Coronary artery (tissue), 2 donors: ENCODE results near the gene DUSP5.
"Not testable (repeated sequence)": the region's sequence is repeated elsewhere in the genome, so short reads cannot be mapped to it uniquely, and the experiment has no call there.

Experiments
- DNase-seq: peaks from one replicate; pipeline ENCODE4 v3.0.0-alpha.2; 2017; ENCODE audit warnings: low spot score
- H3K27ac ChIP-seq, 2 donors: fragments of 200-600 bp; sonication (generic); one replicate each; pipeline ENCODE4 v1.5.1; 2016 to 2019
- H3K4me3 ChIP-seq: fragments of 200-600 bp; sonication (generic); 2 replicates; pipeline ENCODE4 v1.5.1; 2016; ENCODE audit warnings: mild to moderate bottlenecking, moderate library complexity
- TF ChIP-seq, protein P1 (sequence below): fragments of 200-600 bp; sonication (generic); IDR thresholded peaks from one replicate; pipeline ENCODE4 v1.5.1; 2019; ENCODE audit warnings: antibody characterized with exemption

Gene DUSP5

DNA sequence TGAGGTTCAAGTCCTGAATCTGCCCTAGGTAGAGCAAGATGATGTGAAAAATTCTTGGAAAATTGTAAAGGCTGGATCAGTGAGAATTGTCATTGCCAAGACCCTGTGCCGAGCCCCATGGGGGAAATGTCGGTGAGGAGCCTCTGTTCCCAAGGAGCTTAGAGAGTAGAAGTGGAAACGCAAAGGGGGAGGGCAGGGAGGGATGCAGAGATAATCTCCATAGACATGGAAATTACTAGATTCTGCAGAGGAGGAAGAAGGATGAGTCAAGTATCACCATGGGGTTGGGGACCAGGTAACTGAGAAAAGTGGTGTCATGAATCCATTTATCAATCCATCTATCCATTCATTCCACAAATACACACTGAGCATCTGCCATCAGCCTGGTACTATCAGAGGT is 26.0 kb downstream of the DUSP5 start:
- TF ChIP-seq, protein P1, sequence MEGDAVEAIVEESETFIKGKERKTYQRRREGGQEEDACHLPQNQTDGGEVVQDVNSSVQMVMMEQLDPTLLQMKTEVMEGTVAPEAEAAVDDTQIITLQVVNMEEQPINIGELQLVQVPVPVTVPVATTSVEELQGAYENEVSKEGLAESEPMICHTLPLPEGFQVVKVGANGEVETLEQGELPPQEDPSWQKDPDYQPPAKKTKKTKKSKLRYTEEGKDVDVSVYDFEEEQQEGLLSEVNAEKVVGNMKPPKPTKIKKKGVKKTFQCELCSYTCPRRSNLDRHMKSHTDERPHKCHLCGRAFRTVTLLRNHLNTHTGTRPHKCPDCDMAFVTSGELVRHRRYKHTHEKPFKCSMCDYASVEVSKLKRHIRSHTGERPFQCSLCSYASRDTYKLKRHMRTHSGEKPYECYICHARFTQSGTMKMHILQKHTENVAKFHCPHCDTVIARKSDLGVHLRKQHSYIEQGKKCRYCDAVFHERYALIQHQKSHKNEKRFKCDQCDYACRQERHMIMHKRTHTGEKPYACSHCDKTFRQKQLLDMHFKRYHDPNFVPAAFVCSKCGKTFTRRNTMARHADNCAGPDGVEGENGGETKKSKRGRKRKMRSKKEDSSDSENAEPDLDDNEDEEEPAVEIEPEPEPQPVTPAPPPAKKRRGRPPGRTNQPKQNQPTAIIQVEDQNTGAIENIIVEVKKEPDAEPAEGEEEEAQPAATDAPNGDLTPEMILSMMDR, result no peak
- no peak overlapping the region for H3K27ac ChIP-seq
- H3K4me3 ChIP-seq, result no peak overlapping the region
- peak; percentile 12 for DNase-seq

DNA sequence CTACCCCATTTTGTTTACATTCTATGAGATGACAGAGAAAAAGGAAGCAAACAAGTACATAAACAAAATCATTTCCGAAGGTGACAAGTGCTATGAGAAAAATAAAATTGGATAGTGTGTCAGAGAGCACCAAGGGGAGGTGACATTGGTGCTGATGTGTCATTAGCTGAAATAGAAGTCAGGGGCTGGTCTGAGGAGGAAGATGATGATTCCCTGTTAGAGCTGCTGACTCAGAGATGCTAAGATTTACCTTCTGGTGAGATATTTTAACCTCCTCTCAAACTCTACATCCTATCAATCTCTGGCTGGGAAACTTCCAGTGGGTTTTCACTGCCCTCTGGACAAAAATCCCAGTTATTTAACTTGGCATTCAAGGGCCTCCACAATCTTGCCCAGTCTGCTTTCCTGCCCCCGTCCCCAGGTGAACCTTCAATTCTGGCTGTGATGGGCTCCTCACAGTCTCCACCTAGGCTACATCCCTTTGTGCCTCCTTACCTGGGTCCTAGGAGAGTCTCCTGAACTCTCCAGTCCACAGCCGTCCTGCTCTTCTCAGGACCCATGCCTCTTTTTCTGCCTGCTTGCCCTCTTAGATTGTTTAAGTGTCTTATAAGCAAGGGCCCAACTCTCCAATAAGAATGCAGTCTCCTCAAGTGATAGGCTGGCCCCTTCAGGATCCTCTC is 26.6 kb downstream of the DUSP5 start:
- TF ChIP-seq, protein P1, result no peak
- Histone ChIP-seq H3K4me3 (no peak overlapping the region), H3K27ac (no peak overlapping the region)
- peak; percentile 55 for DNase-seq

DNA sequence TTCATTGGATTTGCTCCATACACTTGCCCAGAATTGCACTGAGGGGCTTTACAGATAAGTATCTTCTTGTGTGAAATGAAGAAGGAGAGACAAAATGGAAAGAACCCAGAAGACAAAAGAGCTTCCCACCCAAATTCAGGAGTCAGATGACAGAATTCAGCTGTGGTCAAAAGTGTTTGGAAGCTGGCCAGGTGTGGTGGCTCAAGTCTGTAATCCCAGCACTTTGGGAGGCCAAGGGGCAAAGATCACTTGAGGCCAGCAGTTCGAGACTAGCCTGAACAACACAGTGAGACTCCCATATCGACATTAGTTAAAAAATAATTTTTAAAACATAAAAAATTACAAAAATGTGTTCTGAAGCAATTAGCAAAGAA is 27.1 kb downstream of the DUSP5 start:
- TF ChIP-seq, protein P1, result no peak
- no peak overlapping the region for H3K4me3 ChIP-seq
- no peak overlapping the region for H3K27ac ChIP-seq
- peak; percentile 16 for DNase-seq

DNA sequence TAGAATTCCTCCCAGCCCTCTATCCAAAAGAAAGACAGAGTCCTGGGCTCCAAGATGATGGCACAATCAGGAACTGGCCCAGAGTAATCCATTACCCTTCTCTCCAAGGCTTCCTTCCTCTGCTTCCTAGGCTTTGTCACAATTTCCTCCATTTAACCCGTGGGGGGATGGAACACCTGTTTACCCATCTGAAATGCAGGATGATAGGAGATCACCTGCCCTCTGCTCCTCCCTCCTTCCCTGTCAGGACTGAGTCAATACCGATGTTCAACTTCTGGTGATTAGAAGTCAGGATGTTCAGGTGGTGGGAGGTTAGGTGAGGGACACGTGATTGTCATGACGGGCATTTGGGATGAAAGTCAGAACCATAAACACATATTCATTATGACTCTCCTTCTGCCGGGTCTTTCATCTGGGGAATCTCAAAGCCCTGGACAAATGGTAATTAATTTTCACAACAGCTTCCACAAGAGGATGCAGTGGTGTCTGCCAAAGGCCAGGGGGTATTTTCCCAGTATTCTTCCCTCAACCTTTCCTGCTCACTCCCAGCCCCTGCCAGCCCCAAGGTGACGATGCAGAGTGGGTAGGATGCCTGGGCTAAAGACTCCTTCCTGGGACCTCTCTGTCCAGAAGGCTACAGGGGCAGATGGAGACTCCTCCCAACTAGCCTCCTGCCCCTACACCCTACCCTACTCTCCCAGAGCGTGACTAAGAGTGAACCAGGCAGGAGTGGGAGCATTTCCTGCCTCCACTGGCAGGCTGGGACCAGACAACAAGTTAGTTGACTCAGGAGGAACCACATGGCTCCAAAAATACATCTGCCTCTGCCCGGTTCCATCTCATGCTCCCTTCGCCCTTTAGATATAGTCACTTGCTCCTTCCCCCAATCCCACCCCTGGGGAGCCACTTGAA is 27.9 kb downstream of the DUSP5 start:
- H3K27ac ChIP-seq, result no peak overlapping the region
- DNase-seq, result peak; percentile 61
- TF ChIP-seq, protein P1, result no peak
- H3K4me3 ChIP-seq, result no peak overlapping the region

DNA sequence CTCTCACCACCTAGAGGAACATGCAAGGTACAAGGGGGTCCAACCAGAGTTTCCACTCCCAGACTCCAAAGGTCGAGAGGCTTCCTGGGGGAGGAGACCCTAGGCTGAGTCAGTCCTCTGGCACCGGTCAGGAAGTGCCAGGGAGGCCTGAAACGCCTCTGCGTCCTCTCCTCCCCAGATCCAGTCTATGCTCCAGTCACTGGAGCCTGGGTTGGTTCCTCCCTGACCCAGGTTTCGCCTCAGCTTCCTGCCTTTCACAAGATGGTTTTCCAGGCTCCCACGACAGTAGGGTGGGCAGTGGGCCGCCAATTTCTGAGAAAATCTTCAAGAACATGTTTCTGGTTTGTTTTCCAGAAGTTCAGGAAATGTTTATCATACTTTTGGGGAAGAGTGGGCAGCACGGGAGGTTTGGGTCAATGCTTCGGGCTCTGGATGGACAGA is 30.0 kb downstream of the DUSP5 start:
- Histone ChIP-seq H3K4me3 (no peak overlapping the region), H3K27ac (no peak overlapping the region)
- peak; percentile 40 for DNase-seq
- TF ChIP-seq, protein P1, result no peak

DNA sequence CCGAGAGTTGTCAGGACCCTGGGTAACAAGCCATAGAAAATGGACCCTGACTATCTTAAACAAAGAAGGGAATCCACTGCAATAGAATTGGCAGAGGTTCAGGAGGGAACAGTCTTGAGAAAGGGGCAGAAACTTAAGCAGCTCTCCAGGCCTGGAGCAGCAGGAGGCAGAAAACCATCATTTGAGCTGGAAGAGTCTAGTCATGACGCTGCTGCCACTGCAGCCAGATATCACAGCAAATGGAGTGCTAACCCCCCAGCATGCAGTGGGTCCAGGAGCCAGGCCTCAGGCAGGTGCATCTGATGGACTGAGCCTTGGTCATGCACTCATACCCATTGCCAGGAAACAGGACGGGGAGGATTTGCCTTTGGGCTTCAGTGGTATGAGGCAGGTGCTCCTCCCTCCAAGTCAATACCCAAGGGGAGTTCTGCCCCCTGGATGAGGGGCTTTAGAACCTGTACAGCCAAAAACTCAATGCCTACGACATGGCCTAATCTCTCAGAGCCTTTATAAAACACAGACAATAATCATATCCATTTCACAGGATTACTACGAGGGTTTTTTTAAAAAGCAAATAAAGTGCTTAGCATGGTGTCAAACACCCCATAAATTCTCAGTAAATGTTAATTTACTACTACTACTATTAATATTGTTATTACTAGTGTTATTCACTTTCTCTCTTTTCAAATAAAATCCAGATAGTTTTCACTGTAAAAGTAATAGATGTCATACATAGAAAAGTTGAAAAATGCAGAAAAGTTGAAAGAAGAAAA is 30.7 kb downstream of the DUSP5 start:
- TF ChIP-seq, protein P1, result no peak
- Histone ChIP-seq H3K4me3 (no peak overlapping the region), H3K27ac (no peak overlapping the region)
- peak; percentile 46 for DNase-seq

DNA sequence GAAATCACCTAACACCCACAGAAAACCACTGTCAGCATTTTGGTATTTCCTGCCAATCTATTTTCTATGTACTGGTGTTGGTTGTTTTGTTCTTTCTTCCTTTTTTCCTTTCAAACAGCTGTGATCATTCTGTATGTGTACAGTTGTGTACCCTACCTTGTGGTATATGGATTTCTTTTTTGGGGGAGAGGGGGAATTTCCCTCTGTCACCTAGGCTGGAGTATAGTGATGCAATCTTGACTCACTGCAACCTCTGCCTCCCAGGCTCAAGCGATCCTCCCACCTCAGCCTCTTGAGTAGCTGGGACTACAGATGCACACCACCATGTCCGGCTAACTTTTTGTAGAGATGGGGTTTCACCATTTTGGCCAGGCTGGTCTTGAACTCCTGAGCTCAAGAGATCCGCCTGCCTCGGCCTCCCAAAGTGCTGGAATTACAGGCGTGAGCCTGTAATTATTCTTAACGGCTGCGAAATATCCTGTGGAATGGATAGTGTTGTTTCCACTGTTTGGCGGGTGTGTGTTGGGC is 31.4 kb downstream of the DUSP5 start:
- H3K4me3 ChIP-seq, DNase-seq, H3K27ac ChIP-seq: not testable (repeated sequence)
